ENCODE results near the gene NEK6.

DNA sequence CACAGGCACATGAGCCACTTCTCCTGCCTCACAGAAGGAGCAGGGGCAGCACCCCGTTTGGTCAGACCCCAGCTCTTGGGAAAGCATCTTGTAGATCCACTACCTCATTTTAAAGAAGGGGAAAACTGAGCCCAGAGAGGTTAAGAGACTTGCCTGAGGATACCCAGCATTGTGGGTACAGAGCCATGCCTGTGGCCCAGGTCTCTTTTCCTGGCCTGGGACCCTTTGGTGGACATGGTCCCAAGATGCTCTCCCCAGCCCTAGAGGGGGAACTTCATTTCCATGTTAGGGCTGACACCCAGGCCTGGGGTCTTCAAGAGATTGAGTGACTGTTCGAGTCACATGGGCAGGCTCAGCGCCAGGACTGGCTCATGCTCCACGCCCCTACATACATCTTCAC lies 64.2 kb downstream of the NEK6 start:
- no peak for TF ChIP-seq BACH2 (CRISPR knock-in tag; IDR thresholded peaks at IDR 0.05; ENCODE audit: borderline replicate concordance)
- TF ChIP-seq, protein P1, sequence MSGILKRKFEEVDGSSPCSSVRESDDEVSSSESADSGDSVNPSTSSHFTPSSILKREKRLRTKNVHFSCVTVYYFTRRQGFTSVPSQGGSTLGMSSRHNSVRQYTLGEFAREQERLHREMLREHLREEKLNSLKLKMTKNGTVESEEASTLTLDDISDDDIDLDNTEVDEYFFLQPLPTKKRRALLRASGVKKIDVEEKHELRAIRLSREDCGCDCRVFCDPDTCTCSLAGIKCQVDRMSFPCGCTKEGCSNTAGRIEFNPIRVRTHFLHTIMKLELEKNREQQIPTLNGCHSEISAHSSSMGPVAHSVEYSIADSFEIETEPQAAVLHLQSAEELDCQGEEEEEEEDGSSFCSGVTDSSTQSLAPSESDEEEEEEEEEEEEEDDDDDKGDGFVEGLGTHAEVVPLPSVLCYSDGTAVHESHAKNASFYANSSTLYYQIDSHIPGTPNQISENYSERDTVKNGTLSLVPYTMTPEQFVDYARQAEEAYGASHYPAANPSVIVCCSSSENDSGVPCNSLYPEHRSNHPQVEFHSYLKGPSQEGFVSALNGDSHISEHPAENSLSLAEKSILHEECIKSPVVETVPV (CRISPR knock-in tag; IDR thresholded peaks at IDR 0.05), result no peak
- TF ChIP-seq ZFP3 (CRISPR knock-in tag; IDR thresholded peaks at IDR 0.05), result no peak
- TF ChIP-seq TCF4 (CRISPR knock-in tag; IDR thresholded peaks at IDR 0.05; ENCODE audit: borderline replicate concordance), result no peak
- TF ChIP-seq, protein P2, sequence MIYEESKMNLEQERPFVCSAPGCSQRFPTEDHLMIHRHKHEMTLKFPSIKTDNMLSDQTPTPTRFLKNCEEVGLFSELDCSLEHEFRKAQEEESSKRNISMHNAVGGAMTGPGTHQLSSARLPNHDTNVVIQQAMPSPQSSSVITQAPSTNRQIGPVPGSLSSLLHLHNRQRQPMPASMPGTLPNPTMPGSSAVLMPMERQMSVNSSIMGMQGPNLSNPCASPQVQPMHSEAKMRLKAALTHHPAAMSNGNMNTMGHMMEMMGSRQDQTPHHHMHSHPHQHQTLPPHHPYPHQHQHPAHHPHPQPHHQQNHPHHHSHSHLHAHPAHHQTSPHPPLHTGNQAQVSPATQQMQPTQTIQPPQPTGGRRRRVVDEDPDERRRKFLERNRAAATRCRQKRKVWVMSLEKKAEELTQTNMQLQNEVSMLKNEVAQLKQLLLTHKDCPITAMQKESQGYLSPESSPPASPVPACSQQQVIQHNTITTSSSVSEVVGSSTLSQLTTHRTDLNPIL (CRISPR knock-in tag; IDR thresholded peaks at IDR 0.05; ENCODE audit: low read depth), result no peak
- no peak for TF ChIP-seq ARNTL (CRISPR knock-in tag; IDR thresholded peaks at IDR 0.05; ENCODE audit: borderline replicate concordance, low read depth)
- no peak for TF ChIP-seq TOX (CRISPR knock-in tag; IDR thresholded peaks at IDR 0.05; ENCODE audit: borderline replicate concordance)
- TF ChIP-seq CSDC2 (CRISPR knock-in tag; IDR thresholded peaks at IDR 0.05), result no peak
- no peak for TF ChIP-seq SNAI2 (CRISPR knock-in tag; IDR thresholded peaks at IDR 0.05)
- no peak for TF ChIP-seq ESRRG (CRISPR knock-in tag; IDR thresholded peaks at IDR 0.05)

Measured in SK-N-SH treated with all-trans-retinoic acid at 6 μM for 48 hours (cell line).